Tibial nerve (tissue), 4 donors: Measurements from ENCODE around the gene LRTM2.

Source experiments
- EP300 ChIP-seq, 2 donors: sonication (generic); formaldehyde crosslinking; IDR thresholded peaks; one replicate each; pipeline ENCODE4 v1.6.1; 2017; ENCODE audit warnings: antibody characterized with exemption in 2 of 2, mild to moderate bottlenecking in 1 of 2
- POLR2A ChIP-seq, 2 donors: fragments of 450-650 bp; IDR thresholded peaks; one replicate each; pipeline ENCODE4 v1.6.1; 2017; ENCODE audit warnings: antibody characterized with exemption in 2 of 2, mild to moderate bottlenecking in 2 of 2, moderate library complexity in 2 of 2
- TF ChIP-seq, protein P1 (sequence below), 5 experiments: fragments of 200-600 bp in 3 of 5; fragments of 450-650 bp in 2 of 5; sonication (generic) in 3 of 5; IDR thresholded peaks; one replicate each; pipeline ENCODE4 v1.5.1; 2016 to 2019; ENCODE audit warnings: antibody characterized with exemption in 5 of 5, mild to moderate bottlenecking in 3 of 5, moderate library complexity in 2 of 5

GRCh38 chr12:1825382-1826102 is 5.2 kb downstream of the LRTM2 start:
- TF ChIP-seq, protein P1, sequence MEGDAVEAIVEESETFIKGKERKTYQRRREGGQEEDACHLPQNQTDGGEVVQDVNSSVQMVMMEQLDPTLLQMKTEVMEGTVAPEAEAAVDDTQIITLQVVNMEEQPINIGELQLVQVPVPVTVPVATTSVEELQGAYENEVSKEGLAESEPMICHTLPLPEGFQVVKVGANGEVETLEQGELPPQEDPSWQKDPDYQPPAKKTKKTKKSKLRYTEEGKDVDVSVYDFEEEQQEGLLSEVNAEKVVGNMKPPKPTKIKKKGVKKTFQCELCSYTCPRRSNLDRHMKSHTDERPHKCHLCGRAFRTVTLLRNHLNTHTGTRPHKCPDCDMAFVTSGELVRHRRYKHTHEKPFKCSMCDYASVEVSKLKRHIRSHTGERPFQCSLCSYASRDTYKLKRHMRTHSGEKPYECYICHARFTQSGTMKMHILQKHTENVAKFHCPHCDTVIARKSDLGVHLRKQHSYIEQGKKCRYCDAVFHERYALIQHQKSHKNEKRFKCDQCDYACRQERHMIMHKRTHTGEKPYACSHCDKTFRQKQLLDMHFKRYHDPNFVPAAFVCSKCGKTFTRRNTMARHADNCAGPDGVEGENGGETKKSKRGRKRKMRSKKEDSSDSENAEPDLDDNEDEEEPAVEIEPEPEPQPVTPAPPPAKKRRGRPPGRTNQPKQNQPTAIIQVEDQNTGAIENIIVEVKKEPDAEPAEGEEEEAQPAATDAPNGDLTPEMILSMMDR (IDR thresholded peaks at IDR 0.05), result no peak
- no peak for TF ChIP-seq EP300 (IDR thresholded peaks at IDR 0.05)
- no peak for TF ChIP-seq POLR2A (IDR thresholded peaks at IDR 0.05)
